Measurements from ENCODE around the gene RHEB. TPM values are rescaled to one million over a fixed set of nuclear protein-coding genes. Genes with fewer than 3 reads are reported as not detected.

The RHEB gene
- total and polyA plus RNA-seq, 2 experiments from 2014 or later = 111 to 135 TPM

GRCh38 chr7:151435971-151436370 lies 83.7 kb downstream of the RHEB start:
- TF ChIP-seq EZH2 (IDR thresholded peaks at IDR 0.05; ENCODE audit: borderline replicate concordance) (no peak), EZH2phosphoT487 (IDR thresholded peaks at IDR 0.05; ENCODE audit: low read depth, severe bottlenecking, unreplicated experiment) (no peak), CTCF (IDR thresholded peaks at IDR 0.05; ENCODE audit: poor library complexity) (no peak)
- Histone ChIP-seq H3K79me2 (no peaks in the 10 kb centered on the region), H3K27me3 (no peaks in the 10 kb centered on the region), H3K4me3 (no peak overlapping the region), H3K9me3 (ENCODE audit: low read depth) (no peaks in the 10 kb centered on the region), H3K4me1 (ENCODE audit: insufficient read depth) (peaks cover 2% of the 10 kb centered on the region), H2AFZ (no peak overlapping the region), H3K27ac (no peak overlapping the region), H3K4me2 (no peak overlapping the region), H3K9me2 (replicated peaks; ENCODE audit: insufficient read depth) (no peaks in the 10 kb centered on the region), H3K36me3 (replicated peaks; ENCODE audit: insufficient read depth, low read depth) (no peaks in the 10 kb centered on the region), H4K20me1 (ENCODE audit: insufficient read depth, poor library complexity, severe bottlenecking) (no peaks in the 10 kb centered on the region)
- WGBS (ENCODE audit: low lambda C conversion rate, missing lambda C conversion rate) = 93% methylated on average over 14 of the region's 15 CpGs
- no peak for DNase-seq (ENCODE audit: low spot score)

- Histone ChIP-seq H3K27ac (no peak overlapping the region), H3K9me2 (replicated peaks; ENCODE audit: insufficient read depth) (no peaks in the 10 kb centered on the region), H2AFZ (no peak overlapping the region), H3K4me2 (no peak overlapping the region), H3K4me3 (no peak overlapping the region), H3K4me1 (ENCODE audit: insufficient read depth) (no peaks in the 10 kb centered on the region), H3K79me2 (no peaks in the 10 kb centered on the region), H3K9me3 (ENCODE audit: low read depth) (no peaks in the 10 kb centered on the region), H4K20me1 (ENCODE audit: insufficient read depth, poor library complexity, severe bottlenecking) (no peaks in the 10 kb centered on the region), H3K36me3 (replicated peaks; ENCODE audit: insufficient read depth, low read depth) (no peaks in the 10 kb centered on the region), H3K27me3 (no peaks in the 10 kb centered on the region)
- WGBS (ENCODE audit: low lambda C conversion rate, missing lambda C conversion rate) = 90% methylated on average over 19 of the region's 20 CpGs
- DNase-seq (ENCODE audit: low spot score) = no peak
- TF ChIP-seq CTCF (IDR thresholded peaks at IDR 0.05; ENCODE audit: poor library complexity) = no peak
- no peak for TF ChIP-seq EZH2phosphoT487 (IDR thresholded peaks at IDR 0.05; ENCODE audit: low read depth, severe bottlenecking, unreplicated experiment)
- no peak for TF ChIP-seq EZH2 (IDR thresholded peaks at IDR 0.05; ENCODE audit: borderline replicate concordance)
Measured at GRCh38 chr7:151435103-151435916, 84.4 kb downstream of the RHEB start.

GRCh38 chr7:151434549-151434948 lies 85.1 kb downstream of the RHEB start:
- H3K4me1 ChIP-seq (ENCODE audit: insufficient read depth) = peaks cover 5% of the 10 kb centered on the region
- H3K9me2 ChIP-seq (replicated peaks; ENCODE audit: insufficient read depth) = no peaks in the 10 kb centered on the region
- no peaks in the 10 kb centered on the region for H3K79me2 ChIP-seq
- H3K4me2 ChIP-seq = no peak overlapping the region
- no peaks in the 10 kb centered on the region for H4K20me1 ChIP-seq (ENCODE audit: insufficient read depth, poor library complexity, severe bottlenecking)
- DNase-seq (ENCODE audit: low spot score) = no peak
- no peak overlapping the region for H3K4me3 ChIP-seq
- no peaks in the 10 kb centered on the region for H3K27me3 ChIP-seq
- WGBS (ENCODE audit: low lambda C conversion rate, missing lambda C conversion rate) = 91% methylated on average over 4 of the region's 4 CpGs
- H3K9me3 ChIP-seq (ENCODE audit: low read depth) = no peaks in the 10 kb centered on the region
- no peak overlapping the region for H3K27ac ChIP-seq
- TF ChIP-seq CTCF (IDR thresholded peaks at IDR 0.05; ENCODE audit: poor library complexity) (no peak), EZH2 (IDR thresholded peaks at IDR 0.05; ENCODE audit: borderline replicate concordance) (no peak)
- H2AFZ ChIP-seq = no peak overlapping the region
- no peaks in the 10 kb centered on the region for H3K36me3 ChIP-seq (replicated peaks; ENCODE audit: insufficient read depth, low read depth)

Measured in hepatocyte (in vitro differentiated cells).